ENCODE data around the gene LHFPL4.
"Not testable (repeated sequence)": the region's sequence is repeated elsewhere in the genome, so short reads cannot be mapped to it uniquely, and the experiment has no call there.

Gene LHFPL4

DNA sequence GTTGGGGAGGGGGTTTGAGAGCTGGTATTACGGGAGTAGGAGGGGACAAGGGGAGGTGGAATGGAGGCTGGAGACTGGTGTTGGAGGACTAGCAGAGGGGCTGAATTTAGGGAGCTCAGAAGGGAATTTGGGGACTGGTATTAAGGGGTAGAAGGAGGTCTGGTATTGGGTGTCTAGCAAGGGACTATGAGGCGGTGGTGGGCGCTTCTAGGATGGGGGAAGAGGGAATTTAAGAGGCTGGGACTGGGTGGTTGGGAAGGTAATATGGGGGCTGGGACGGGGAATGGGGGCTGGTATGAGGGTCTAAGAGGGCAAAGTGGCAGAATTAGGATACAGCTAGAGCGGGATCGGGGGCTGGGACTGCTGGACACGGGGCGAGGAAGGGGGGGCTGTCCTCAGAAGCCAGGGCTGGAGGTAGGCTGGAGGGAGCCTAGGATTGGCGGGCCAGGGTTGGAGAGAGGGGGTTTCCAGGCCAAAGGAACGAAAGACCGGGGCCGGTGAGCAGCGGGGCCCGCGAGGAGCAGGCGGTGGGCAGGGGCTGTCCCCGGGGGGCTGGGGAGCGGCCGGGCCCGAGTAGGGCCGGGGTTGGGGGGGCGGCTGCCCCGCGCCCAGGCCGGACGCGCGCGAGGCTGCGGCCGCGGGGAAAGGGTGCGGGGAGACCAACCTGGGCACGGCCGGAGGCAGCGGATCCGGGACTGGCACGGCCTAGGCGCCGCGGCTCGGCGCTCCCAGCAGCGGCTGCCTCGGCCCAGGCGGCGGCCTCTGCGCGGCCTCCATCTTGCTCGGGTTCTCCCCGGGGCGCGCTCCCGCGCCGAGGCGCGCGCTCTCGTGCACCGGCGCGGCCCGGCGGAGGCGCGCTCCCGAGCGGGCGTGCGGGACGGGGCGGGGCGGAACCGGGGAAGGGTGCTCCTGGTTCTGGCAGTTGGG, at the start of gene LHFPL4:
Gene LHFPL4, minus strand, starts transcription at position 802 of the 927 bp plus-strand sequence. CDS start 1,143 bp downstream, outside the sequence.
- no peak for DNase-seq

- no peak for DNase-seq
These were observed 49.0 kb upstream of the LHFPL4 start for GRCh38 chr3:9602620-9603019.

GRCh38 chr3:9601006-9601581, 47.5 kb upstream of the LHFPL4 start:
- not testable (repeated sequence) for DNase-seq

DNA sequence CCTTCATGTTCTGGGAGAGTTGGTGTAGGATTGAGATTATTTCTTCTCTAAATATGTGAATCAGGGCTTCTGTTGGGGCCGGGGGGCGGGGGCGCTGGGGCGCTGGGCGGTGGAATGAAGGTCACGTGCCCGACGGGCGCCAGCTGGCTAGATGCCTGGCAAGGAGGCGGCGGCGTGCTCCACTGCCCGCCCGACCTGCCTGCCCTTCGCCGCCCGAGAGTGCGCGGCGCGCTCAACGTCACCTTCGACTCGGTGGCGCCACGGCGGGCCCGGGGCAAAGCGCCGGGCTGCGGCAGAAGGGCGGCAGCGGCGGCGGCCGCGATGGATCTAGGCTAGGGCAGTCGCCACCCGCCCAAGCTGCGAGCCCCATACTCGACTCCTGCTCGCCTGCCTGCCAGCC, 47.0 kb upstream of the LHFPL4 start:
- no peak for DNase-seq

GRCh38 chr3:9598783-9599387, 45.3 kb upstream of the LHFPL4 start:
- no peak for DNase-seq

- no peak for DNase-seq
These were observed 42.3 kb upstream of the LHFPL4 start for GRCh38 chr3:9595877-9596276.

DNA sequence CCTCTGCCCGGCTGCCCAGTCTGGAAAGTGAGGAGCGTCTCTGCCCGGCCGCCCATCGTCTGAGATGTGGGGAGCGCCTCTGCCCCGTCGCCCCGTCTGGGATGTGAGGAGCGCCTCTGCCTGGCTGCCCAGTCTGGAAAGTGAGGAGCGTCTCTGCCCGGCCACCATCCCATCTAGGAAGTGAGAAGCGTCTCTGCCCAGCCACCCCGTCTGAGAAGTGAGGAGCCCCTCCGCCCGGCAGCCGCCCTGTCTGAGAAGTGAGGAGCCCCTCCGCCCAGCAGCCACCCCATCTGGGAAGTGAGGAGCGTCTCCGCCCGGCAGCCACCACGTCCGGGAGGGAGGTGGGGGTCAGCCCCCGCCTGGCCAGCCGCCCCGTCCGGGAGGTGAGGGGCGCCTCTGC, 38.2 kb upstream of the LHFPL4 start:
- not testable (repeated sequence) for DNase-seq

DNA sequence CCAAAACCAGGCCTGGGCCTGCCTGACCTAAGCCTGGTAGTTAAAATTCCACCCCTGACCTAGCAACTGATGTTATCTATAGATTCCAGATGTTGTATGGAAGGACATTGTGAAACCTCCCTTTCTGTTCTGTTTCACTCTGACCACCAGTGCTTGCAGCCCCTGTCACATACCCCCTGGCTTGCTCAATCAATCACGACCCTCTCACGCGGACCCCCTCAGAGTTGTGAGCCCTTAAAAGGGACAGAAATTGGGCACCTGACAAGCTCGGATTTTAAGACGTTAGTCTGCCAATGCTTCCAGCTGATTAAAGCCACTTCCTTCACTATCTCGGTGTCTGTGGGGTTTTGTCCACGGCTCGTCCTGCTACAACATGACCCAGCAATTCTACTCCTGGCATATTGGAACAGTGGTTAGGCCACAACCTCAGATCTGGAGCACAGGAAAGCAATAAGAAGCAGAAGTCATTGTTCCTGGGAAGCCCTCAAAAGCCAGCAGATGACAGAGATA, 36.7 kb upstream of the LHFPL4 start:
- DNase-seq, result no peak

- DNase-seq, result no peak
These were observed 30.2 kb upstream of the LHFPL4 start for GRCh38 chr3:9583792-9584191.

DNA sequence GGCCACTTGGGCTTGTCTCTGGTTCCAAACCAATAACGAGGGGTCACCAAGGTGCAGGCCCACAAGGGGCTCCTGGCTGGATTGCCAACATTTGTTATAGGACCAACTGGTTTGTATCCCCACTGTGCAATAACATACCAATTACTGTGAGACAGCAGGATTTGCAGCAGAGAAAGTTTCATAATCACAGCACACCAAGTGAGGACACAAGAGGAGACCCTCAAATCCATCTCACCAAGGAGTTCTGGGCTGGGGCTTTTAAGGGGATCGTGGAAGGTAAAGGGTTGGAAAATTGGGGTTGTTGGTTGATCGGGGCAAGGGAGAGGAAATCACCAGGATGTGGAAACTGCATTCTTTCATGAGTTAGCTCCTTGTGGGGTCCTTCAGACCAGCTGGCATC, 29.7 kb upstream of the LHFPL4 start:
- no peak for DNase-seq

- DNase-seq, result no peak
These were observed 28.7 kb upstream of the LHFPL4 start for GRCh38 chr3:9582332-9582731.

- no peak for DNase-seq
These were observed 28.1 kb upstream of the LHFPL4 start for GRCh38 chr3:9581742-9582141.

GRCh38 chr3:9569054-9569453, 15.4 kb upstream of the LHFPL4 start:
- DNase-seq, result no peak

- no peak for DNase-seq
These were observed 11.7 kb upstream of the LHFPL4 start for GRCh38 chr3:9565316-9565715.

GRCh38 chr3:9563851-9564250, 10.2 kb upstream of the LHFPL4 start:
- no peak for DNase-seq

DNA sequence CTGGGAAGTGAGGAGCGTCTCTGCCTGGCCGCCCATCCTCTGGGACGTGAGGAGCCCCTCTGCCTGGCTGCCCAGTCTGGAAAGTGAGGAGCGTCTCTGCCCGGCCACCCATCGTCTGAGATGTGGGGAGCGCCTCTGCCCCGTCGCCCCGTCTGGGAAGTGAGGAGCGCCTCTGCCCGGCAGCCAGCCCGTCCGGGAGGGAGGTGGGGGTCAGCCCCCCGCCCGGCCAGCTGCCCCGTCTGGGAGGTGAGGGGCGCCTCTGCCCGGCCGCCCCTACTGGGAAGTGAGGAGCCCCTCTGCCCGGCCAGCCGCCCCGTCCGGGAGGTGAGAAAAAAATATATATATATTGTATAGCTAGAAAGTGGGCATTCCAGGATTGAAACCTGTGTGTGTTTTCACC, 6.4 kb upstream of the LHFPL4 start:
- not testable (repeated sequence) for DNase-seq

GRCh38 chr3:9553948-9554513, 409 bp upstream of the LHFPL4 start:
- DNase-seq, result no peak

DNA sequence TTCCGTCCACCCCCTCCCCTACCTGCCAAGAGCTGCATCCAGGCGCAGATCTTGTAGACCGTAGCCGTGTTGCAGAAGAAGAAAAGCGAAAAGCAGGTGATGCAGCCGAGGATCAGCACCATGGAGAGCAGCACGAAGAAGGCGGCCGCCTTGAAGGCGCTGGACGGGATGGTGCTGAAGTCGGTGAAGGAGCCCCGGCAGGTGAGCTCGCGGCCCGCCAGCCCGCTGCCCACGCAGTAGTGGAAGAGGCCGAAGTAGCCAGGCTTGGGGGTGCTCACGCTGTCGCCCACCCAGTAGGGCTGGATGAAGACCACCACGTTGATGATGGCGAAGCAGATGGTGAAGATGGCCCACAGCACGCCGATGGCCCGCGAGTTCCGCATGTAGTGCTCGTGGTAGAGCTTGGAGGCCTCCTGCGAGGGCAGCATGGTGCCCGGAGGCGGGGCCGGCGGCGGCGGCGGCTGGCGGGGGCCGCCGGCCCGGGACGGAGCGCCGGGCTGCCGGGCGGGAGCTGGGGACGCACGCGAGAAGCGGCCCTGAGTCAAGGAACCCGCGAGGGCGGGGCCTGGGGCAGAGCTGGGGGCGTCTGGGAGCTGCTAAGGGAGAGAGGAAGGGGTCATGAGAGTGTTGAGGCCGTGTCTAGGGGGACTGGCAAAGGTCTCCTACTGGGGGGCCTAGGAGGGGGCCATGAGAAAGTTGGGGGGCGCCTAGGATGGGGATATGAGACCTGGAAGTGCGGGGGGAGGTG, 1.2 kb downstream of the LHFPL4 start:
- peak; percentile 24 for DNase-seq

- DNase-seq, result no peak
These were observed 2.6 kb downstream of the LHFPL4 start for GRCh38 chr3:9550999-9551398.

DNA sequence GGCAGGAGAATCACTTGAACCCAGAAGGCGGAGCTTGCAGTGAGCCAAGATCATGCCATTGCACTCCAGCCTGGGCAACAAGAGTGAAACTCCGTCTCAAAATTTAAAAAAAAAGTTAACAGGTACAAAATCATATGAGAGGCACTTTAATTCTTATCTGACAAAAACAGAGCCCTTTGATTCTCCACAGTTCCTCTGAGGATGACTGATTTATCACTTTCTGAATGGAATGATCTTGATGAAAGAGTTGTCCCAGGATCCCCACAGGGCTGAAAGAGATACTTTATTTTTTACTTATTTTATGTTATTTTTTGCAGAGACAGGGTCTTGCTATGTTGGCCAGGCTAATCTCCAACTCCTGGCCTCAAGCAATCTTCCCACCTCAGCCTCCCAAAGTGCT, 4.0 kb downstream of the LHFPL4 start:
- no peak for DNase-seq

- DNase-seq, result no peak
These were observed 4.6 kb downstream of the LHFPL4 start for GRCh38 chr3:9548991-9549390.

- no peak for DNase-seq
These were observed 11.4 kb downstream of the LHFPL4 start for GRCh38 chr3:9542182-9542581.

- DNase-seq, result no peak
These were observed 17.4 kb downstream of the LHFPL4 start for GRCh38 chr3:9536212-9536611.
